Measurements from ENCODE around the gene SORCS2. TPM values are rescaled to one million over a fixed set of nuclear protein-coding genes. Genes with fewer than 3 reads are reported as not detected.

Gene SORCS2
- total and polyA plus RNA-seq, 2 donors (not counting 1 experiment from before 2014, with no cell fraction given): not detected

GRCh38 chr4:7253341-7253700 lies 61.0 kb downstream of the SORCS2 start:
- peaks cover 3% of the 10 kb centered on the region for H3K4me1 Mint-ChIP-seq
- no peak for ATAC-seq (ENCODE audit: low read depth)
- no peaks in the 10 kb centered on the region for H3K9me3 Mint-ChIP-seq (ENCODE audit: insufficient read depth)
- H3K27ac Mint-ChIP-seq: no peak overlapping the region
- 85% methylated on average over 7 of the region's 7 CpGs for WGBS (ENCODE audit: insufficient coverage)
- H3K4me1 ChIP-seq (ENCODE audit: control insufficient read depth in 2 of 2, insufficient read depth in 2 of 2, low read length in 2 of 2): no peaks in the 10 kb centered on the region
- peaks cover 0 to 15% (median 2%) of the 10 kb centered on the region in 3 donors for H3K9me3 ChIP-seq (ENCODE audit: control extremely low read depth in 1 of 3, control insufficient read depth in 2 of 3, insufficient read depth in 1 of 3, low read length in 2 of 3)
- H3K27me3 ChIP-seq (replicated peaks in 1 of 4; ENCODE audit: control extremely low read depth in 1 of 4, control insufficient read depth in 3 of 4, insufficient read depth in 4 of 4, low read length in 3 of 4): no peaks in the 10 kb centered on the region
- no peak overlapping the region for H3K9ac ChIP-seq (ENCODE audit: low read length)
- no peak overlapping the region for H2AFZ ChIP-seq (ENCODE audit: insufficient read depth, low read depth, low read length, poor library complexity, severe bottlenecking)
- H4K20me1 ChIP-seq (ENCODE audit: control insufficient read depth, insufficient read depth, low read length, poor library complexity, severe bottlenecking): no peaks in the 10 kb centered on the region
- no peaks in the 10 kb centered on the region for H3K36me3 ChIP-seq (replicated peaks in 1 of 2; ENCODE audit: control extremely low read depth in 1 of 2, control insufficient read depth in 1 of 2, extremely low read depth in 1 of 2, insufficient read depth in 2 of 2, low read length in 1 of 2)
- CTCF ChIA-PET: no interaction called here
- no peak overlapping the region for H3K27ac ChIP-seq (ENCODE audit: low read length in 2 of 2)
- no peak for DNase-seq
- POLR2A ChIA-PET: no interaction called here
- peaks cover 31% of the 10 kb centered on the region for H3K27me3 Mint-ChIP-seq
- intact Hi-C loops (cut with micrococcal nuclease): no loop called here
- TF ChIP-seq CTCF (IDR thresholded peaks at IDR 0.05): no peak
- TF ChIP-seq EZH2 (IDR thresholded peaks at IDR 0.05; ENCODE audit: borderline replicate concordance, insufficient read depth, low read depth, low read length, poor library complexity, severe bottlenecking): no peak
- no peak overlapping the region for H3K4me3 ChIP-seq (ENCODE audit: control extremely low read depth in 1 of 5, extremely low read depth in 1 of 5, insufficient read depth in 1 of 5, low read depth in 2 of 5, low read length in 4 of 5)
- no peak overlapping the region for H3K4me3 Mint-ChIP-seq
- no peak overlapping the region for H3K4me2 ChIP-seq (replicated peaks; ENCODE audit: low read depth, low read length, poor library complexity, severe bottlenecking)
- no peaks in the 10 kb centered on the region for H3K79me2 ChIP-seq (ENCODE audit: control insufficient read depth, insufficient read depth, low read length)

GRCh38 chr4:7253837-7254236 lies 61.5 kb downstream of the SORCS2 start:
- CTCF ChIA-PET: no interaction called here
- POLR2A ChIA-PET: no interaction called here
- Histone ChIP-seq H3K27ac (ENCODE audit: low read length in 2 of 2) (no peak overlapping the region), H3K9me3 (ENCODE audit: control extremely low read depth in 1 of 3, control insufficient read depth in 2 of 3, insufficient read depth in 1 of 3, low read length in 2 of 3) (peaks cover 0 to 12% (median 2%) of the 10 kb centered on the region in 3 donors), H3K4me2 (replicated peaks; ENCODE audit: low read depth, low read length, poor library complexity, severe bottlenecking) (no peak overlapping the region), H3K79me2 (ENCODE audit: control insufficient read depth, insufficient read depth, low read length) (no peaks in the 10 kb centered on the region), H4K20me1 (ENCODE audit: control insufficient read depth, insufficient read depth, low read length, poor library complexity, severe bottlenecking) (no peaks in the 10 kb centered on the region), H3K27me3 (replicated peaks in 1 of 4; ENCODE audit: control extremely low read depth in 1 of 4, control insufficient read depth in 3 of 4, insufficient read depth in 4 of 4, low read length in 3 of 4) (no peaks in the 10 kb centered on the region), H3K36me3 (replicated peaks in 1 of 2; ENCODE audit: control extremely low read depth in 1 of 2, control insufficient read depth in 1 of 2, extremely low read depth in 1 of 2, insufficient read depth in 2 of 2, low read length in 1 of 2) (no peaks in the 10 kb centered on the region), H3K4me3 (ENCODE audit: control extremely low read depth in 1 of 5, extremely low read depth in 1 of 5, insufficient read depth in 1 of 5, low read depth in 2 of 5, low read length in 4 of 5) (no peak overlapping the region), H2AFZ (ENCODE audit: insufficient read depth, low read depth, low read length, poor library complexity, severe bottlenecking) (no peak overlapping the region), H3K4me1 (ENCODE audit: control insufficient read depth in 2 of 2, insufficient read depth in 2 of 2, low read length in 2 of 2) (no peaks in the 10 kb centered on the region), H3K9ac (ENCODE audit: low read length) (no peak overlapping the region)
- peaks cover 31% of the 10 kb centered on the region for H3K27me3 Mint-ChIP-seq
- no peaks in the 10 kb centered on the region for H3K9me3 Mint-ChIP-seq (ENCODE audit: insufficient read depth)
- DNase-seq (no peak), ATAC-seq (ENCODE audit: low read depth) (no peak)
- no CpG with 5 or more reads among the region's 4 CpGs for WGBS (ENCODE audit: insufficient coverage)
- no peak overlapping the region for H3K27ac Mint-ChIP-seq
- no peak for TF ChIP-seq EZH2 (IDR thresholded peaks at IDR 0.05; ENCODE audit: borderline replicate concordance, insufficient read depth, low read depth, low read length, poor library complexity, severe bottlenecking)
- TF ChIP-seq CTCF (IDR thresholded peaks at IDR 0.05): no peak
- intact Hi-C loops (cut with micrococcal nuclease): no loop called here
- H3K4me3 Mint-ChIP-seq: no peak overlapping the region
- peaks cover 3% of the 10 kb centered on the region for H3K4me1 Mint-ChIP-seq
